ENCODE measurements around the gene METTL24. TPM values are rescaled to one million over a fixed set of nuclear protein-coding genes. Genes with fewer than 3 reads are reported as not detected.

The METTL24 gene
- total and polyA plus RNA-seq, 2 of the 8 experiments (the other 6 are each of a cell fraction or from before 2014, with no cell fraction given) = 0.30 to 0.39 TPM

GRCh38 chr6:110387986-110388385 lies 29.8 kb upstream of the METTL24 start:
- POLR2A ChIA-PET (ENCODE audit: partially characterized antibody) = no interaction called here
- no peak for TF ChIP-seq SIRT6 (IDR thresholded peaks at IDR 0.05; ENCODE audit: low read length)
- TF ChIP-seq RFX5 (IDR thresholded peaks at IDR 0.05; ENCODE audit: borderline replicate concordance, low read depth, low read length) = no peak
- TF ChIP-seq KDM5A (IDR thresholded peaks at IDR 0.05; ENCODE audit: low read length) = no peak
- TF ChIP-seq, protein P1, sequence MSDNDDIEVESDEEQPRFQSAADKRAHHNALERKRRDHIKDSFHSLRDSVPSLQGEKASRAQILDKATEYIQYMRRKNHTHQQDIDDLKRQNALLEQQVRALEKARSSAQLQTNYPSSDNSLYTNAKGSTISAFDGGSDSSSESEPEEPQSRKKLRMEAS (IDR thresholded peaks at IDR 0.05) = no peak
- TF ChIP-seq, protein P2, sequence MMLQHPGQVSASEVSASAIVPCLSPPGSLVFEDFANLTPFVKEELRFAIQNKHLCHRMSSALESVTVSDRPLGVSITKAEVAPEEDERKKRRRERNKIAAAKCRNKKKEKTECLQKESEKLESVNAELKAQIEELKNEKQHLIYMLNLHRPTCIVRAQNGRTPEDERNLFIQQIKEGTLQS (IDR thresholded peaks at IDR 0.05; ENCODE audit: insufficient read depth, low read depth, low read length) = no peak
- TF ChIP-seq YY1 (IDR thresholded peaks at IDR 0.05; ENCODE audit: low read depth, low read length) = no peak
- TF ChIP-seq TBP (IDR thresholded peaks at IDR 0.05; ENCODE audit: low read depth, low read length) = no peak

More at GRCh38 chr6:110387986-110388385, 29.8 kb upstream of the METTL24 start:
- Histone ChIP-seq H4K91ac (replicated peaks; ENCODE audit: insufficient read length, low read length) (no peak overlapping the region), H2BK20ac (ENCODE audit: low read length) (no peak overlapping the region), H2BK120ac (replicated peaks; ENCODE audit: low read depth, low read length) (no peak overlapping the region), H3K18ac (ENCODE audit: extremely low read depth, low read length) (no peak overlapping the region), H3K79me1 (ENCODE audit: low read depth, low read length) (no peaks in the 10 kb centered on the region), H2BK12ac (ENCODE audit: low read depth, low read length) (no peak overlapping the region), H3K27me3 (replicated peaks in 1 of 4; ENCODE audit: control insufficient read depth in 3 of 4, extremely low read depth in 1 of 4, insufficient read depth in 3 of 4, low read length in 3 of 4) (no peaks in the 10 kb centered on the region), H3K27ac (ENCODE audit: low read depth, low read length) (no peak overlapping the region), H2AFZ (ENCODE audit: low read length) (no peak overlapping the region), H4K8ac (ENCODE audit: extremely low read depth, insufficient read depth, low read length) (no peak overlapping the region), H4K5ac (ENCODE audit: insufficient read length, low read depth, low read length) (no peak overlapping the region), H3K79me2 (ENCODE audit: control insufficient read depth in 1 of 2, insufficient read depth in 2 of 2, low read length in 2 of 2) (no peaks in the 10 kb centered on the region), H2AK5ac (ENCODE audit: low read depth, low read length) (no peak overlapping the region), H2BK15ac (ENCODE audit: low read length) (no peak overlapping the region), H3K4ac (replicated peaks; ENCODE audit: insufficient read length, low read depth, low read length) (no peak overlapping the region), H3K9ac (replicated peaks in 1 of 4; ENCODE audit: extremely low read depth in 1 of 4, low read depth in 3 of 4, low read length in 3 of 4) (no peak overlapping the region), H3K56ac (replicated peaks; ENCODE audit: insufficient read length, low read depth, low read length) (no peak overlapping the region), H3K14ac (ENCODE audit: insufficient read length) (no peak overlapping the region), H3K4me1 (replicated peaks in 1 of 4; ENCODE audit: control insufficient read depth in 3 of 4, insufficient read depth in 4 of 4, low read length in 3 of 4) (peaks cover 0 to 2% (median 0%) of the 10 kb centered on the region in 4 experiments; a peak in 1 of 7 replicates), H3K4me3 (ENCODE audit: extremely low read depth in 1 of 4, insufficient read depth in 2 of 4, low read depth in 3 of 4, low read length in 4 of 4) (no peak overlapping the region), H4K20me1 (replicated peaks in 1 of 2; ENCODE audit: control insufficient read depth in 1 of 2, insufficient read depth in 2 of 2, low read length in 2 of 2) (no peaks in the 10 kb centered on the region), H3K9me3 (ENCODE audit: insufficient read depth in 2 of 2, low read depth in 1 of 2, low read length in 1 of 2) (no peaks in the 10 kb centered on the region), H3K23me2 (ENCODE audit: low read depth, low read length) (no peaks in the 10 kb centered on the region), H2BK5ac (ENCODE audit: low read depth, low read length) (no peak overlapping the region), H3K36me3 (ENCODE audit: control insufficient read depth in 2 of 4, insufficient read depth in 4 of 4, low read length in 3 of 4) (no peaks in the 10 kb centered on the region), H3K23ac (ENCODE audit: insufficient read length) (no peak overlapping the region), H3K4me2 (ENCODE audit: insufficient read depth in 1 of 2, low read depth in 2 of 2, low read length in 2 of 2) (no peak overlapping the region)
- CTCF ChIA-PET (ENCODE audit: partially characterized antibody) = interaction anchor here (0.6 to 6.9 kb wide), 3 partner anchors 282 to 692 kb away, joined by 3 to 74 read pairs (median 3); no protein-coding TSS in a partner anchor
- 84% methylated on average over 2 of the region's 2 CpGs; no CpG with 5 or more reads in 1 of the 2 experiments for WGBS, 2 experiments (ENCODE audit: extremely low coverage in 1 of 2, insufficient coverage in 1 of 2, insufficient read length in 1 of 2, insufficient replicate concordance in 2 of 2, low coverage in 1 of 2, low lambda C conversion rate in 2 of 2, missing lambda C conversion rate in 1 of 2)
- FAIRE-seq (no peak), DNase-seq (ENCODE audit: low read depth in 1 of 2, low spot score in 2 of 2) (no peak)
